Osteocyte (in vitro differentiated cells): ENCODE data around the gene TFF1. TPM values are rescaled to one million over a fixed set of nuclear protein-coding genes. Genes with fewer than 3 reads are reported as not detected.

Source experiments
- DNase-seq: peaks from one replicate; pipeline ENCODE4 v3.0.0; 2021; ENCODE audit warnings: mixed read lengths; ENCODE audit not compliant: unreplicated experiment; ENCODE audit errors: extremely low spot score
- H3K27ac Mint-ChIP-seq: one replicate; pipeline ENCODE4 v1.8.0; 2021; ENCODE audit warnings: mild to moderate bottlenecking, mixed read lengths; ENCODE audit not compliant: unreplicated experiment
- H3K27me3 Mint-ChIP-seq: one replicate; pipeline ENCODE4 v1.8.0; 2021; ENCODE audit warnings: mixed read lengths; ENCODE audit not compliant: unreplicated experiment
- H3K36me3 Mint-ChIP-seq: one replicate; pipeline ENCODE4 v1.8.0; 2021; ENCODE audit warnings: mixed read lengths; ENCODE audit not compliant: unreplicated experiment
- H3K4me1 Mint-ChIP-seq: one replicate; pipeline ENCODE4 v1.8.0; 2021; ENCODE audit warnings: mixed read lengths; ENCODE audit not compliant: unreplicated experiment
- H3K4me3 Mint-ChIP-seq: one replicate; pipeline ENCODE4 v1.8.0; 2021; ENCODE audit warnings: mild to moderate bottlenecking, moderate library complexity, mixed read lengths; ENCODE audit not compliant: unreplicated experiment
- H3K9me3 Mint-ChIP-seq: one replicate; pipeline ENCODE4 v1.8.0; 2021; ENCODE audit warnings: mixed read lengths; ENCODE audit not compliant: unreplicated experiment
- CTCF ChIP-seq: fragments of 200-600 bp; sonication (generic); IDR thresholded peaks from 2 replicates; pipeline ENCODE4 v1.5.0; 2021; ENCODE audit warnings: antibody characterized with exemption, mild to moderate bottlenecking, moderate library complexity
- total RNA-seq: library from RNA; stranded (reverse); gene quantifications from 2 replicates; pipeline ENCODE4 v1.2.1, GENCODE V29; 2021

Gene TFF1
- total RNA-seq, 1 donor from 2014 or later: not detected

- Mint-ChIP-seq H3K27ac (no peak overlapping the region), H3K9me3 (peaks cover under 1% of the 10 kb centered on the region), H3K36me3 (no peaks in the 10 kb centered on the region), H3K4me1 (no peaks in the 10 kb centered on the region), H3K27me3 (peaks cover 14% of the 10 kb centered on the region), H3K4me3 (no peak overlapping the region)
- TF ChIP-seq CTCF: no peak
- DNase-seq: no peak
Measured at GRCh38 chr21:42376338-42376982, 10.1 kb upstream of the TFF1 start.

GRCh38 chr21:42375966-42376337, 9.6 kb upstream of the TFF1 start:
- Mint-ChIP-seq H3K4me1 (no peaks in the 10 kb centered on the region), H3K4me3 (no peak overlapping the region), H3K36me3 (no peaks in the 10 kb centered on the region), H3K9me3 (no peaks in the 10 kb centered on the region), H3K27me3 (peaks cover 14% of the 10 kb centered on the region), H3K27ac (no peak overlapping the region)
- TF ChIP-seq CTCF: no peak
- no peak for DNase-seq

GRCh38 chr21:42375506-42375905, 9.2 kb upstream of the TFF1 start:
- no peaks in the 10 kb centered on the region for H3K4me1 Mint-ChIP-seq
- no peak overlapping the region for H3K4me3 Mint-ChIP-seq

GRCh38 chr21:42374864-42375499, 8.6 kb upstream of the TFF1 start:
- no peaks in the 10 kb centered on the region for H3K9me3 Mint-ChIP-seq
- H3K27ac Mint-ChIP-seq: no peak overlapping the region
- H3K4me1 Mint-ChIP-seq: no peaks in the 10 kb centered on the region

More at GRCh38 chr21:42375506-42375905, 9.2 kb upstream of the TFF1 start:
- no peaks in the 10 kb centered on the region for H3K9me3 Mint-ChIP-seq
- H3K27ac Mint-ChIP-seq: no peak overlapping the region
- no peak for TF ChIP-seq CTCF
- no peak for DNase-seq
- H3K36me3 Mint-ChIP-seq: no peaks in the 10 kb centered on the region
- peaks cover 18% of the 10 kb centered on the region for H3K27me3 Mint-ChIP-seq

More at GRCh38 chr21:42374864-42375499, 8.6 kb upstream of the TFF1 start:
- TF ChIP-seq CTCF: no peak
- no peak for DNase-seq
- H3K4me3 Mint-ChIP-seq: no peak overlapping the region
- no peaks in the 10 kb centered on the region for H3K36me3 Mint-ChIP-seq
- peaks cover 18% of the 10 kb centered on the region for H3K27me3 Mint-ChIP-seq
